RPMI8226 (cell line): Measurements from ENCODE around the gene DLG1.

Experiments used
- DNase-seq: peaks from one replicate; pipeline ENCODE4 v3.0.0-alpha.2; 2015

Gene DLG1

DNA sequence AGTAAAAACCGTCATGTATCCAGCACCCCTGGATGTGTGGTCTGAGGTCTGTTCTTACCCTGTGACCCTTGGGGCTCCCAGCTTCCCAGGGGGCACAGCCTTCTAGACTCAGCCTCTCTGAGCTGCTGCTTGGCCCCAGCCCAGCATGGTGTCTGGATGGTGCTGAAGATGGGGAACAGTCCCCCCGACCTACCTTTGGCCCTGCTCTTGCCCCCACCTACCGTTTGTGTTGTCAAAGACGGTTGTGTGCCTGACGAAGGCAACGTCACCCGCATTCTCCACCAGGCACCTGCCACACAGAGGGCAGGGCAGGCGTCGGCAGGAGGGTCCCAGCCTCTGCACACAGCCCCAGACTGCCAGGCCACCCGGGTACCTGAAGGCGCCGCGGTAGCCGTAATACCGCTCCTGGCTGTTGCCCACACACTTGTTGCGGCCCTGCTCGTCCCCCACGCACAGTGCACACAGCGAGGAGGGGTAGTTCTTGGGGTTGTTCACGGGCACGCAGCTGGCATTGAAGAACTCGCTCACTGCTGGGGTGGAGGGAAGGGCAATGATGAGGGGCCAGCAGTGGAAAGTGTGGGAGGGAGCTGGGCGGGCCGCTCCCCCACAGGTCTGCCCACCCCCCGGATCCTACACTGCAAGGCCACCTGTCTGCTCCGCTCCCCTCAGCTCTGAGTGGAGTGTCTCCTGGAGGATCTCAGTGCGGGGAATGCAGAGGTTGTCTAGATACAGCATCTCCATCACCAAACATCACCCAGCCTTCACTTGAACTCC lies 289.8 kb downstream of the DLG1 start:
- DNase-seq: no peak

DNA sequence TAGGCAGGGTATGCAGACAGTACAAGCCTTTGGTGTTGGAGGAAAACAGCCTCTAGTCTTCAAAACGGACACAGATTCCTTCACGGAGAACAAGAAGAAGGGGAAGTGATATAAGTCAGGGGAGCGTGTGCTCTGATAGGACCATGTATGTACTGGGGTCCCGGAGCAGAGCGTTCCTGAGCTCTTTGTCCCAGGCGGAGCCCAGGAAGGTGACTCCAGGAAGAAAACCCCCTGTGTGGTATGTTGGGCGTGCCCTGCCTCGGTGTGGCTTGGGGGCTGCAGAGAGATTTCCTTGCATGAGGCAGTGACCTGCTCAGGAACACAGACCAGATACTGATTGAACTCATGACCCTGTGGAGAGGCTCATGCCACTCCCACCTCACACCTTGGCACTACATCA lies 290.5 kb downstream of the DLG1 start:
- DNase-seq: no peak

DNA sequence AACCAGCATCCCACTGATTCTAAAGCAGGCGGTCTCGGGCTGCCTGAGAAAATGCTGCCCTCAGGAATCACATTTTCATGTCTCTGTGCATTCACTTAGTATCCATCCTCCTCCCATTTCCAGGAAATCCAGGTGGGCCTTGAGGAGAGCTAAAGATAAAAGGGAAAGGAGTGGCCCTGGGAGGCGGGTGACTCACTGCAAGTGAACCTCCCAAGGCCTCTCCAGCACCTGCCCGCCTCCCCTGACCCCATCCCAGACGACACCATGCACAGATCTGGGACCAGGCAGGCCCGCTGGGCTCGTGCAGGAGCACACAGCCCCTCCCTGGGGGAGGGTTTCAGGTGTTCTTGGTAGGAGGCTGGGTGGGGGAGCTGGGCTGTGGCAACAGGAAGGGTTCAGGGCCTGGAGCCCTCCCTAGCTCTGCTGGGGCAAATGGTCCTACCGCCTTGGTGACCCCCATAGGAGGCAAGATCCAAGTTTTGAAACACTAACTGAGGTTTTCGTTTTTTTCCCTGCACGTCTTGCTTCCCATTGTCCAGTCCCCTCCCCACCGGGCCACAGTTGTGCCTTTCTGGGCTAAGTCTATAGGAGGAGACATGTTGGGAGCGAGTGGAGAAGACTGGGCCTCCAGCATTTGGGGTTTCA lies 291.0 kb downstream of the DLG1 start:
- no peak for DNase-seq

DNA sequence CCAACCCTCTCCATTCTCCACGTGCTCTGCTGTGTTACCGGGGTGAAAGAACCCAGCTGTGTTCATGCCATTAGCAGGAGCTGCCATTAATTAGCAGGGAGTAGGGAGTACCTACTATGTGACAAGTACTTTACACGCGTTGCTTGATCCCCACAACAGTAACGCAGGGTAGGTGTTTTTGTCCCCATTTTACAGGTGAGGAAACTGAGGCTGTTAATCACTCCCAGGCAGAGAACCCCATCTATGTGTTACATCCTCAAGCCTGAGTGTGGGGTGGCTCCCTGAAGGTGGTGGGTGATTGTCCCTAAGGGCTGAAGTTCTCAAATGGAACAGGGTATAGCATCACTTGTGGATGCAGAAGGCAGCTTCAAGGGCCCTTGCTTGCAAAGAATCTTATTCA lies 291.6 kb downstream of the DLG1 start:
- DNase-seq: no peak

DNA sequence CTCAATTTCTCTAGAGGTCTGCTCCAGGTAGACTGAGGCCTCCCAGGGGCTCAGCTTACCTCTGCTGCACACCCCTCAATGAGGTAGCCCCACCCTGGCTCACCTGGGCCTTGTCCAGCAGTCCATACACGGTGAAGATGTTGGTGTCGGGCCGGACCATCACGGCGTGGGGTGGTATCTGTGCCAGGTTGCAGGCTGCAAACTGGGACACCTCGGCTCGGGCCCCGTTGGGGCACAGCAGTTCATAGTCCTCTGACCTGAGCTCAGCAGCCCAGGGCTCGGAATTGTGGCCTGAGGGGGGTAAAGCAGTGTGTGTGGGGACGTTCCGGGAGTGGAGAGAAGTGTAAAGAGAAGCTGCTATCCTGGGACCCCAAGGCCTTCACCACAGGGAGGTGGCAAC lies 292.0 kb downstream of the DLG1 start:
- no peak for DNase-seq

DNA sequence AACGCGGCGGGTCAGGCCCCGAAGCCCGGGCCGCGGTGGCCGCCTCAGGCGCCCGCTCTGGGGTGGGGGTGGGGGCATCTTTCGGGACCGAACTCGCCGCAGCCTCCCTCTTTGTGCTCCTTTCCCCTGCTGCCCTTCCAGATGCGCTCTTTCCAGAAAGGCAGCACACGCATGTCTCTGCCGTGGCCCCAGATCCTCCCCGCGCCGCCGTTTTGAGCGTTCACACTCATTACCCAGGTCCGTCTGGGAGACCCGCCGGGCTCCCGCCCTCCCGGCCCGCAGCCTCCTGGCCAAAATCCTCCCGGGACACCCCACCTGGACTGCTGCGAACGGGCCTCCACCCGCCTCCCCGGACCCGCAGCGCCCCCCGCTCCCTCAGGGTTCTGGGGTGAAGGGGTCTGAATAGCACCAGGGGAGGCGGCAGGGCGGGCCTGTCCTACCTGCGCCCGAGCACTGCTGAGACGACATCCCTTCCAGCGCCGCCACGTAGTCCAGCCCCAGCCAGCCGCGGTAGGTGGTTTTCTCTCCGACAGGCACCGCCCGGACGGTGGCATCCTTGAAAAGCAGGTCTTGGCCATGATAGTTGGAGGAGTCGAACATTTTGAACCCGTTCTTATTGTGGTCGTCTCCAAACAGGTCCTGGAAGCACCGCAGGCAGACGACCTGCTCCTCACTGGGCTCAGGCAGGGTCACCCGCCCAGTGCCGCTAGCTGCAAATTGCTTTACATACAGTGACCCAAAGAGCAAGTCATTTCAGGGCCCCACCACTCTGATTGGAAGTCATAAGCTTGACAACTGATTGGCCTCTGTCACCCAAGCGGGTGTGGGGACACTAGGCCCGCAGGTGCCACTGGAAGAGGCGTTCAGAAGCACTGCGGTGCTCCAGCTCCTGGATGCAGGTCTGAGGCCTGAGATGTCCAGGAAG lies 294.7 kb downstream of the DLG1 start:
- DNase-seq: peak; percentile 51

DNA sequence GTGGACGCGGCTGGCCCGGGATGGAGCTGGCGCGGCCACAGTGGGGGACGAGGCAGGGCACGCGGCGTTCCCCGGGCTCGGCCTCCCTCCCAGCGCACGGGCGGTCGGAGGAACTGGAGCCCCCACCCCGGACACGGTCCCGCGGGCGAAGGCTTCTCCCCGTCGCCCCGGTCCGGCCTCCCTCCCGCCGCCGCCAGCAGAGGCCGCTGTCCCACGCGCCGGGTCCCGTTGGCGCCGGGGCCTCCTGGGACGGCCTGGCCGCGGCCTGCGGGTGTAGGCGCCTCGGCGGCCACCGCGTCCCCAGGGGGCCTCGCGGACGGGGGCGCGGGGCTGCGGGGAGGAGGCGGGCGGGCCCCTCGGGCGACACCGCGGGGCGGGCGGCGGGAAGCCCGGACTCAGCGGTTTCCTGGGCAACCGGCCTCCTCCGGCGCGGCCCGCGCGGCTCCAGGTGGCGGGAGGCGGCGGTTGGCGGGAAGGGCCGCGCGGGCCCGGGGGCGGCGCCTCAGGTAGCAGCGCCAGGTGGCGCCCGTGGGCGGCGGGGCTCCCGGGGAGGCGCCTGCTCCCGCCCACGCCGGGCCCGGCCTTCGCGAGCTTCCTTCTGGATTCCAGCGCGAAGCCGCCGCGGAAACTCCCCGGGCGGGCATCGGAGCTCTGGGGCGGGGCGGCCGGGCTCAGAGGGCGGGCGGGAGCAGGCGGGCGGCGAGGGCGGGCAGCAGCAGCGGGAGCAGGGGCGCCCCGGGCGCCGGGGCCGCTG lies 295.5 kb downstream of the DLG1 start:
- DNase-seq: peak; percentile 92

DNA sequence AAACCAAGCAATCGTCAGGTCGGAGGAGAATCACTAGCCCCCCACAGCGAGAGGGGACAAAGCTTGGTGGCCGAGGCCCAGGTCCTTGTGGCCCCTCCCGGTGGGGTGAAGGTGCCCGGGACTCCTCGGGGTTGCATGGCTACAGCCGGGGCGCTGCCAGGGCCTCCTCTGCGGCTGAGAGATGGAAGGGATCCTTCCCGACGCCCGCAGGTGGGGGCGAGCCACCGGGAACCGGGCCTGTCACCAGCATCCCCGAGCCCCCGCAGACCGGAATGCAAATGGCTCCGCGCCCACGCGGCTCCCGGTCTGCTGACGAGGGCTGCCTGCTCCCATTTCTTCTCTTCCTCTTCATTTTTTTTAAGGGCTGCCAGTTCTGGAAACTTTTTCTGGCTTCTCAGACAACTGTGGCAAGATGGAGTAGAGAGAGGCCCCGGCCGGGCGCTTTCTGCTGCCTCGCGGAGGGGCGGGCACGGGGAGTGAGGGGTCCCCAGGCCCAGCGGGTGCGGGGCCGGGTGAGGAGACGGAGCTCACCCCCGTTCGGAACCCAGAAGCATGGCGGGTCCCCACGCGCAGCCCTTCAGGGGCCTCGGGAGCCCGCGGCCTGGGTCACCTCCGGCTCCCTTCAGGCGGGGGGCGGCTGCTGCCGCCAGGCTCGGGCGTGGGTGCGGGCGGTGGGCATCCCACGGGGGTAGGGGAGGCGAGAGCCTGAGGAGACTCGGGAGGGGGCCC lies 296.3 kb downstream of the DLG1 start:
- no peak for DNase-seq

DNA sequence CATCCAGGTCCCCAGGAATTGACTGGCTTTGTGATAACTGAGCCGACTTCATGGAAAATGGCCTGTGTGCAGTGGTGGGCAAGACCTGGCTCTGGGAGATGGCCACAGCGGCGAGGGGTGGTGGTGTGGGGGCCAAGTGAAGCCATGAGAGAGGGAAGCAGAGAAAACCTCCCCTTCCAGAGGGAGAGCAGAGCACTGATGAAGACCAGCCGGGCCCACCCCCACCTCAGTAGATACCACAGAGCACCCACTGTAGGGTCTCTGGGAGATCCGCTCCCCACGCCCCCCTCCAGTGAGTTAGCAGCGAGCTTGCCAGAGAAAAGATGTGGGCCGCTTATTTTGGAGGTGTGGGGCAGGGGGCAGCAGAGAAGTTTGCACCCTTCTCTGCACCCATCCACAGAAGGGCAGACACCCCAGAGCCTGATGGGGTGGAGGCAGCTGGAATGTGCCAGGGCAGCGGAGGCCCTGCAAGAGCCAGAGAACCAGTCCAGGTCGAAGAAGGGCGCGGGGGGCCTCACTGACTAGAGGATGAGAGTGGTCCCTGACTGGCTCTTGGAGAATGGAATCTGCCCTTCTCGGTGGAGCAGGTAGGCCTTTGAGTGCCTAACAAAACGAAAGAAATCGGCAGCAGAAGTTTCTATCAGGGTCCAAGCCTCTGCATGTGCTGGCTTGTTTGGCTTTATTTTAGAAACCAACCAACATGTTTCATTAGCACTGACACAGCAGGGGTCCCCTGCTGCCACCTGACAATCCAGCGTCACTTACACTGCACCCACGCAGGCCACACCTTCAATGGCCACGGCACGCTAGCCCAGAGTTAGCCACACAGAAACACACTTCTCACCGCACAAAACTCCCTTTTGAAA lies 297.1 kb downstream of the DLG1 start:
- DNase-seq: no peak

DNA sequence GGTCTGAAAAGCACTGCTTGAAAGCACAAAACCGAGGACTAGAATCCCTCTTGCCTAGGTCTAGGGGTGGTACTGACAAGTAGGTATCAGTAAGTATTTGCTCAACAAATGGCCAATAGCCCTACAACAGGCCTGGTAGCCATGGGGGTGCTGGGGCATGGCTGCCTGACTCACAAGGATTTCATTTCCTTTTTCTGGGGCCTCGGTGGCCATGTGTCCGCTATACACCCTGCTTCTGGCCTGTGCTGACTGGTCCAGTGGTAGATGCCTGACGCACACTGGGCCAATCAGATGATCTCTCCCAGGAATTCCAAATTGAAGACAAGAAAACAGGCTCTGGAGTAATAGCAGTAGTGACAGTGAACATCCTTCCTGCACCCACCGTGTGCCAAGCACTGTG lies 298.2 kb downstream of the DLG1 start:
- DNase-seq: no peak

DNA sequence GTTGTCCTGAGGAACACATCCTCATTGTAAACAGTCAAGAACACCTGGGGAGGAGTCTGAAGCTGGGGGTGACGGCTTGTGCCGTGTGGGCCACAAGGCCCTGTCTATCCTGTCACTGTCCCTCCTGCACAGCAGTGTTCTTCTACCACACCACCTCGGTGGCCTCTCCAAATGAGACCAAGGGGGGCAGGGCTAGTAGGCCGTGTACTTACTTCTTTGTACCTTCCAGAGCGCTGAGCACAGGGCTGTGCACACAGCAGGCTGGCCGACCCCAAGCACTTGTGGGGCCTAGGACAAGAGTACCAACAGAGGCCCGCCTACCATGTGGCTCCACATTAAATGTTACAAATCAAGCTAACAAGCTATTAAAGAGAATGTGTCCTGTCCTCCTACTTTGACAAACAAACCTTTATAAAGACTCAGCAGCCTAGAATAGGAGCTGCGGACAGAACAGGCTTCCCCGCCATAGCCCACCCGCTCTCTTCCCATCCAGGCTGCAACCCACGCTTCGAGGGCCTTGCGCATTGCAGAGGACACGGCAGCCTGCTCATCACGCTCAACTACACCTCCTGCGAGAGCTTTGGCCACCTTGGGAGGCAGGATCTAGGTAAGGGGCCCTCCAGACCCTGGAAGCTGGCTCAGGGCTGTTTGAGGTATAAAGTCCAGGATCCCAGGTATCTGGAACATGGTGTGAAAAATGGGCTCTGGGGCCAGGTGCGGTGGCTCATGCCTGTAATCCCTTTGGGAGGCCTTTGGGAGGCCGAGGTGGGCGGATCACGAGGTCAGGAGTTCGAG lies 299.2 kb downstream of the DLG1 start:
- no peak for DNase-seq

DNA sequence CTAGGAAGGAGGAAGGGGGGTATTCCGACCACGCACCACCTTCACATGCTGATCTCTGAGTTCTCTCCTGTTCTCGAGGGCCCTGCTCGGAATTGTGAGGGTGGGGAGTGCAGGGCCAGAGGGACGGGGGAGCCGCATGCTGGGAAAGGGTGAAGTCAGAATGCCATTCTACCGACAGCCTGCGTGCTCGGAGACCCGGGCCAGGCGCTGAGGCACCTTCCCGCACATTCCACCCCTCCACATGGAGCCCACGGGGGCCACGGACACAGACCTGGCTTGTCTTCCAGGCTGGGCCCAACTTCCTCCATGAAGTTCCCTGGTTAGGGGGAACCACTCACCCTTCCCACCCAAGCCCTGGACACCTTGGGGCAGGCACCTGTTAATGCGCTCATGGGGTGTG lies 301.1 kb downstream of the DLG1 start:
- DNase-seq: no peak

DNA sequence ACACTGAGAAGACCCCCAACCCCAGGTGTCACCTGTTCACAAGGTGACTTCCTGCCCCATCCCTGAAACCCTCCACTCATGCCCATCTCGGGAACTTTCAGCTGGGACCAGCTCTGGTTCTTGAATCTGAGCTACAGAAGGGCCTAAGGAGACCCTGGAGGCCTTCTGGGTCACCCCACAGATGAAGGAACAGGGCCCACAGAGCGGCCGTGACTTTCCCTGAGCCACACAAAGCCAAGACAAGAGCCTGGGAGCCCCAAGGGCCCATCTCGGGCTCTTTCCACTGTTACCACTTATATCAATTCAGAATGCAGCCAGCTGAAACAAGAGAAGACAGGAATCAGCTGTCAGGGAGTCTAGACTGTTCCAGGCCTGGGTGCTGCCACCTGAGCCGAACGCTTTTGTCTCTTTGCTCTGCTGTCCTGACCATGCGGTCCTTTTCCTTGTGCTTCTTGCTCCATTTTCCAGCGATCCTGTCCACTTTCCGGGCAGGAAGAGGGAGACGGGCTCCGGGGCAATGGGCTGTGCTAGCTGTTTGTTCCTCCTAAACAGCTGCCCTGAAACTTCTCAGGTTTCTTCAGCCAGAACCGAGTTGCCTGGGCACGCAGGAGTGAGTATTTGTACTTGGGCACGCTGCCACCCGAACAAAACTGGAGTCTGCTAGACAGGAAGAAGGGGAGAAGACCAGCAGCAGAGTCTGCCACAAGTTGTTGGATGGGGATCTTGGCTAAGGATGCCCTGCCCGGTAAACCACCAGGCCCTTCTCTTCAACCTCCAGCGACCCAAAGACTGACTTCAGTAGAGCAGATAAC lies 301.8 kb downstream of the DLG1 start:
- no peak for DNase-seq

DNA sequence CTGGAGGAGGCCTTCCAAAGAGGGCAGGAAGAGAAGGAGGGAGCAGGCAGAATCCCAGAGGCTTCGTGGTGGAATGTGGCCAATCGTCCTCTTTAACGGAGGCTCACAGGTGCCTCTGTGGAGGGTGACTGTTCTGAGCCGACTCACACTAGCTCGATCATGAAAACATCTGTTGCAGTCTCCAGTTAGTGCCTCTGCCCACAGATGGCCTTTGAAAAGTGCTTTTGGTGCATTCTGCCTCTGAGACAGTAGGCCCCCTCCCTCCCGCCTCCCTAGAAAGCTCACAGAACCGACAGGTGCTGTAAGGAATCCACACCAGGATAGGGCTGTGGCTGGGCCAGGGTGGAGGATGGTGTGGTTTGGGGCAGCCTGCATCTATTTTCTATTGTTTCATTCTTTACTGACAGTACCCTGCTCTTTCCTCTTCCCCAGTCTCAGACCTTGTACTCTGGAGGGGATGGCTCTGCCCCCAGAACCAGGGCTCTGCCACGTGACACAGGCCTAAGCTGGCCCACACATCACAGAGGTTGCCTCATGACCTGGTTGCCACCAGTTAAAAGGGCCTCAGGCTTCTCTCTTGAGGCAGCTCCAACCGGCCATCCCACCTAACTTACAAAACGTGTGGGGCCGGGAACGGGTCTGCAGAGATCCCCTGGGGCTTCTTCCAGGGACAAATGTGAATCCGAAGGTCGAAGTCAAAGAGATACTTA lies 302.6 kb downstream of the DLG1 start:
- DNase-seq: peak; percentile 89

DNA sequence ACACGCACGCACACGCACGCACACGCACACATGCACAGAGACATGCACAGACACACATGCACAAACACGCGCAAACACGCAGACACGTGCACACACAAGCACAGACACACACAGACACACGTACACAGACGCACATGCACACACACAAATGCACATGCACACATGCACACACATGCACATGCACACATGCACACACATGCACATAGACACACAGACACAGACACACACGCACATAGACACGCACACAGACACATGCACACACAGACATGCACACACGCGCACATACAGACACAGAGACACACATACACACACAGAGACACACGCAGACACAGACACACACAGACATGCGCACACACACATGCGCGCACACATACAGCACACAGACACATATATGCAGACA lies 303.4 kb downstream of the DLG1 start:
- no peak for DNase-seq

DNA sequence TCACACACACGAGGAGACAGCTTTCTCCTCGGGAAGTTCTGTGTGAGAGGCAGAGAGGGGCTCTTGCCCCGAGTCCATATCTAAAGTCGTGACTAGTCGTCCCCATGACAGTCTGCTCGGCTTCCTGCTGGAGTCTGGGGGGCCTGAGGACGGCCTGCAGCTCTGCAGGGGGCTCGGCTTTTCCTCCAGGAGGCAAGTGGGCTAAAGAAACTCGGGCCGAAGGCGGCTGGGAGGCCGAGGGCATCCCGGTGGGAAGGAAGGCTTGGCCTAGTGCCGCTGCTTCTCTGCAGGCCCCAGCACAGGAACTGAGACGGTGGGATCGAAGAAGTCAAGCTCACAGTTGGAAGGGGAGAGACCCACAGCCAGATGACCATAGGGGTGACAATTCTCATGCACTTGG lies 304.4 kb downstream of the DLG1 start:
- no peak for DNase-seq
